SK-N-SH treated with all-trans-retinoic acid at 6 μM for 48 hours (cell line): ENCODE data around the gene SAMD9.
"Not testable (repeated sequence)": the region's sequence is repeated elsewhere in the genome, so short reads cannot be mapped to it uniquely, and the experiment has no call there.

Experiments used
- ATAC-seq: fragments of 200-7000 bp; cut with Tn5 transposase; 3 replicates; pipeline ENCODE4 v1.9.1; 2020; ENCODE audit warnings: mild to moderate bottlenecking, moderate library complexity
- ARNTL ChIP-seq: fragments of 450-650 bp; formaldehyde crosslinking; IDR thresholded peaks from 2 replicates; pipeline ENCODE4 v1.5.0; 2020; ENCODE audit warnings: low read depth, mild to moderate bottlenecking, moderate library complexity, borderline replicate concordance
- BACH2 ChIP-seq: fragments of 250-450 bp; sonication (Bioruptor Pico); IDR thresholded peaks from 2 replicates; pipeline ENCODE4 v1.9.0; 2021; ENCODE audit warnings: mild to moderate bottlenecking, borderline replicate concordance
- CREB5 ChIP-seq: fragments of 250-450 bp; sonication (Bioruptor Pico); IDR thresholded peaks from 2 replicates; pipeline ENCODE4 v1.5.1; 2020; ENCODE audit warnings: low read depth, mild to moderate bottlenecking, moderate library complexity
- CSDC2 ChIP-seq: fragments of 250-450 bp; sonication (Bioruptor Pico); IDR thresholded peaks from 2 replicates; pipeline ENCODE4 v1.5.0; 2020; ENCODE audit warnings: mild to moderate bottlenecking, moderate library complexity
- CSRNP3 ChIP-seq: fragments of 250-450 bp; sonication (Bioruptor Pico); IDR thresholded peaks from 2 replicates; pipeline ENCODE4 v1.5.1; 2021; ENCODE audit warnings: mild to moderate bottlenecking, moderate library complexity
- ESRRG ChIP-seq: fragments of 250-450 bp; sonication (Bioruptor Pico); IDR thresholded peaks from 2 replicates; pipeline ENCODE4 v1.6.1; 2021; ENCODE audit warnings: mild to moderate bottlenecking
- PATZ1 ChIP-seq: fragments of 250-450 bp; sonication (Bioruptor Pico); IDR thresholded peaks from 2 replicates; pipeline ENCODE4 v1.8.0; 2020; ENCODE audit warnings: mild to moderate bottlenecking, moderate library complexity, borderline replicate concordance
- PPARA ChIP-seq: fragments of 250-450 bp; sonication (Bioruptor Pico); IDR thresholded peaks from 2 replicates; pipeline ENCODE4 v1.5.0; 2020; ENCODE audit warnings: mild to moderate bottlenecking, borderline replicate concordance
- RARB ChIP-seq: fragments of 250-450 bp; sonication (Bioruptor Pico); IDR thresholded peaks from 2 replicates; pipeline ENCODE4 v1.8.0; 2021; ENCODE audit warnings: mild to moderate bottlenecking, moderate library complexity
- SNAI2 ChIP-seq: fragments of 250-450 bp; sonication (Bioruptor Pico); IDR thresholded peaks from 2 replicates; pipeline ENCODE4 v1.5.0; 2020; ENCODE audit warnings: mild to moderate bottlenecking, moderate library complexity
- TCF4 ChIP-seq: fragments of 250-450 bp; sonication (Bioruptor Pico); IDR thresholded peaks from 2 replicates; pipeline ENCODE4 v1.8.0; 2021; ENCODE audit warnings: mild to moderate bottlenecking, moderate library complexity, borderline replicate concordance
- TOX ChIP-seq: fragments of 250-450 bp; sonication (Bioruptor Pico); IDR thresholded peaks from 2 replicates; pipeline ENCODE4 v1.8.0; 2021; ENCODE audit warnings: mild to moderate bottlenecking, moderate library complexity, borderline replicate concordance
- TSHZ2 ChIP-seq: fragments of 250-450 bp; sonication (Bioruptor Pico); IDR thresholded peaks from 2 replicates; pipeline ENCODE4 v1.5.0; 2020; ENCODE audit warnings: mild to moderate bottlenecking, moderate library complexity
- ZC3H10 ChIP-seq: fragments of 250-450 bp; sonication (Bioruptor Pico); IDR thresholded peaks from 2 replicates; pipeline ENCODE4 v1.5.1; 2021; ENCODE audit warnings: mild to moderate bottlenecking, moderate library complexity
- ZFP3 ChIP-seq: fragments of 250-450 bp; sonication (Bioruptor Pico); IDR thresholded peaks from 2 replicates; pipeline ENCODE4 v1.5.0; 2020; ENCODE audit warnings: mild to moderate bottlenecking, moderate library complexity
- ZFP30 ChIP-seq: fragments of 450-650 bp; formaldehyde crosslinking; IDR thresholded peaks from 2 replicates; pipeline ENCODE4 v1.5.0; 2022; ENCODE audit warnings: mild to moderate bottlenecking, moderate library complexity
- ZNF565 ChIP-seq: fragments of 450-650 bp; formaldehyde crosslinking; conservative IDR thresholded peaks from 2 replicates; pipeline ENCODE4 v1.5.0; 2020; ENCODE audit warnings: low read depth, mild to moderate bottlenecking, moderate library complexity
- ZNF70 ChIP-seq: fragments of 450-650 bp; formaldehyde crosslinking; IDR thresholded peaks from 2 replicates; pipeline ENCODE4 v1.5.0; 2020; ENCODE audit warnings: mild to moderate bottlenecking, moderate library complexity
- ZNF8 ChIP-seq: fragments of 450-650 bp; formaldehyde crosslinking; IDR thresholded peaks from 2 replicates; pipeline ENCODE4 v1.5.0; 2020; ENCODE audit warnings: mild to moderate bottlenecking, moderate library complexity
- TF ChIP-seq, protein P1 (sequence below): fragments of 250-450 bp; sonication (Bioruptor Pico); IDR thresholded peaks from 2 replicates; pipeline ENCODE4 v1.8.0; 2021; ENCODE audit warnings: low read depth, mild to moderate bottlenecking, moderate library complexity, borderline replicate concordance

The SAMD9 gene

DNA sequence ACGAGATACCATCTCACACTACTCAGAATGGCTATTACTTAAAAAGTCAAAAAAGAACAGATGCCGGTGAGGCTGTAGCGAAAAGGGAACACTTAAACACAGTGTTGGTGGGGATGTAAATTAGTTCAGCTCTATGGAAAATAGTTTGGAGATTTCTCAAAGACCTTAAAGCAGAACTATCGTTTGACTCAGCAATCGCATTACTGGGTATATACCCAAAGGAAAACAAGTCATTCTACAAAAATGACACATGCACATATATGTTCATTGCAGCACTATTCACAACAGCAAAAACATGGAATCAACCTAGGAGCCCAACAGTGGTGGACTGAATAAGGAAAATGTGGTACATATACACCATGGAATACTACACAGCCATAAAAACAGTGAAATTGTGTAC lies 56.9 kb downstream of the SAMD9 start:
- ATAC-seq = no peak

DNA sequence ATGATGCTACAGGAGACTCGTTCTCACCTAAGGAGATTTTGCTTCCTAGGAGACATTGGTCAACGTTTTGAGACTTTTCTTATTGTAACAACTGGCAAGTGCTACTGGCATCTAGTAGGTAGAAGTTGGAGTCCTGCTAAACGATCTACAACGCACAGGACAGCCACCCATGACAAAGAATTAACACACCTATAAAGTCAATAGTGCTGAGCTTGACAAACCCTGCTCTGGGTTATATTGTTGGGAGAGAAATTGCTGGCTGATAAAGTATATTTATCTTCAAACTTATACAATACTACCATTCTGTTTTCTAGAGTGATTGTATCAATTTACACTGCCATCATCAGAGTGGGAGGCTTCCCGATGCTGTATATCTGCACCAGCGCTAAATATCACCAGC lies 57.8 kb downstream of the SAMD9 start:
- ATAC-seq = no peak
- TF ChIP-seq PPARA (CRISPR knock-in tag) (no peak), ZFP3 (CRISPR knock-in tag) (no peak), PATZ1 (CRISPR knock-in tag) (no peak), TSHZ2 (CRISPR knock-in tag) (no peak), ARNTL (CRISPR knock-in tag) (no peak), CREB5 (CRISPR knock-in tag) (no peak), ZNF8 (no peak), CSDC2 (CRISPR knock-in tag) (no peak)
- TF ChIP-seq, protein P1, sequence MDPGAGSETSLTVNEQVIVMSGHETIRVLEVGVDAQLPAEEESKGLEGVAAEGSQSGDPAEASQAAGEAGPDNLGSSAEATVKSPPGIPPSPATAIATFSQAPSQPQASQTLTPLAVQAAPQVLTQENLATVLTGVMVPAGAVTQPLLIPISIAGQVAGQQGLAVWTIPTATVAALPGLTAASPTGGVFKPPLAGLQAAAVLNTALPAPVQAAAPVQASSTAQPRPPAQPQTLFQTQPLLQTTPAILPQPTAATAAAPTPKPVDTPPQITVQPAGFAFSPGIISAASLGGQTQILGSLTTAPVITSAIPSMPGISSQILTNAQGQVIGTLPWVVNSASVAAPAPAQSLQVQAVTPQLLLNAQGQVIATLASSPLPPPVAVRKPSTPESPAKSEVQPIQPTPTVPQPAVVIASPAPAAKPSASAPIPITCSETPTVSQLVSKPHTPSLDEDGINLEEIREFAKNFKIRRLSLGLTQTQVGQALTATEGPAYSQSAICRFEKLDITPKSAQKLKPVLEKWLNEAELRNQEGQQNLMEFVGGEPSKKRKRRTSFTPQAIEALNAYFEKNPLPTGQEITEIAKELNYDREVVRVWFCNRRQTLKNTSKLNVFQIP = no peak

More for the DNA sequence above, 56.9 kb downstream of the SAMD9 start:
- no peak for TF ChIP-seq ZNF565
- TF ChIP-seq TOX = no peak

GRCh38 chr7:93056621-93057020 lies 61.2 kb downstream of the SAMD9 start:
- not testable (repeated sequence) for ATAC-seq

DNA sequence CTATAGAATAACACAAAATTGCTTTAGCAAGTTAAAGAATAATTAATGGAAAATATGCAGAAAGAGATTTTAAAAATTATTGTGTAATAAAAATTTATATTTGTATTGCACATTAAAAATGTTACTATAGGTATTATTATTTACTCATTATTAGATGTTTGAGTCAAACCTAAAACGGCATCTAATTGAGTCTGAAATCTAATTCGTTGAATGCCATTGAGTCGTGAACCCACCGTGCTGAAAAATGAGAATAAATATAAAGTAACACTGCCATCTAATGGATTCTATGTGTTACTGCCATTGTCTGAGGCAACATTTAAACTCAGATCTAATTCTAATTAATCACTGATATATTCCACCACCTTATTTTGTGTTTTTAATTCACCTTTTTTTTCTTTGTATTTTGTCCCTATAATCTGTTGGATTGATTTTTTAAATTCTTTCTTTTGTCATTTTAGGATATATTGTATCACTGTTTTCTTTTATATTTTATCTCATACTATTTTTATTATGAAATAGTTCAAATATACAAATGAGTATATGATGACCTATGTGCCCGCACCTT lies 62.2 kb downstream of the SAMD9 start:
- TF ChIP-seq ZNF565 = no peak
- TF ChIP-seq PPARA (CRISPR knock-in tag) = no peak
- no peak for TF ChIP-seq CSDC2 (CRISPR knock-in tag)
- TF ChIP-seq TOX = no peak
- TF ChIP-seq, protein P1 = no peak
- no peak for TF ChIP-seq ZC3H10 (CRISPR knock-in tag)
- TF ChIP-seq ZFP3 (CRISPR knock-in tag) = no peak
- TF ChIP-seq CREB5 (CRISPR knock-in tag) = no peak
- TF ChIP-seq CSRNP3 = no peak
- TF ChIP-seq ZNF70 = no peak
- TF ChIP-seq SNAI2 = no peak
- TF ChIP-seq ZFP30 (CRISPR knock-in tag) = no peak
- TF ChIP-seq ESRRG = no peak
- no peak for TF ChIP-seq TCF4 (CRISPR knock-in tag)
- no peak for TF ChIP-seq TSHZ2 (CRISPR knock-in tag)
- TF ChIP-seq BACH2 = no peak
- TF ChIP-seq ZNF8 = no peak
- TF ChIP-seq RARB (CRISPR knock-in tag) = no peak
- TF ChIP-seq, all 23 proteins: peak for 0
- peak; percentile 85 for ATAC-seq
